EH (cell line): Measurements from ENCODE around the gene GRID2.
A peak's percentile ranks its signal among the peaks of the same experiment; 100 is the strongest.

Experiments
- DNase-seq: peaks from one replicate; pipeline ENCODE4 v3.0.0-alpha.2; 2015; ENCODE audit warnings: low read depth

The GRID2 gene

DNA sequence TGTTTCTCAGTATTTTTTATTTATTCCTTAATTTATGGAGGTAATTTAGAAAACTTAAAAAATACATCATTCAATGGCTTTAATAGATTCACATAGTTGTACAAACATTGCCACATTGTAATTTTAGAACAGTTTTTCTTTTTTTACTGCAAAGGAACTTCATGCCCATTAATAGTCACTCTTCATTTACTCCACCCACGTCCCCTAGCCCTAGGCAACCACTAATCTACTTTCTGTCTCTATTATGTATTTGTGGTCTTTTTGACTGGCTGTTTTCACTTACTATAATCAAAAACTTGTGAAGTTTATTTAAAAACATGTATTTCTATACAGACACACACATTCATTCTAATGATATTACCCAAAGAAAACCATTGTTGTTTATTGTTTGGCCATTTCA lies 664.8 kb downstream of the GRID2 start:
- DNase-seq: no peak

DNA sequence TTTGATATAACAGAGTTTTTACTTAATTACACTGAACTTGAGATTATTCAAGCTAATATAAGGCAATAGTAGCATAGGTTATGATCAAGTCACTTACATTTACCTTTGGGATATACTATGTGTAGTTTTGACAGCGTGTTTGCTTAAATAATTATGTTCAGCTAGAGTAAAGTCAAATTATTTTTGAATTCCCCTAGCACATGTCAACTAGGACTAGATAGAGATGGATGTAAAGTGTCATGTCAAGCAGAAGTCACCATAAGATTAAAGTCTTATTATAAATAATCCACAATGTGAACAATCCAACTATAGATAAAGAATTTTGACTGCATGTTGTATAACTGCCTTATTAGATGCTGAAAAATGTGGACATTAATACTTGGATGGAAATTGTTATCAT lies 665.2 kb downstream of the GRID2 start:
- no peak for DNase-seq

DNA sequence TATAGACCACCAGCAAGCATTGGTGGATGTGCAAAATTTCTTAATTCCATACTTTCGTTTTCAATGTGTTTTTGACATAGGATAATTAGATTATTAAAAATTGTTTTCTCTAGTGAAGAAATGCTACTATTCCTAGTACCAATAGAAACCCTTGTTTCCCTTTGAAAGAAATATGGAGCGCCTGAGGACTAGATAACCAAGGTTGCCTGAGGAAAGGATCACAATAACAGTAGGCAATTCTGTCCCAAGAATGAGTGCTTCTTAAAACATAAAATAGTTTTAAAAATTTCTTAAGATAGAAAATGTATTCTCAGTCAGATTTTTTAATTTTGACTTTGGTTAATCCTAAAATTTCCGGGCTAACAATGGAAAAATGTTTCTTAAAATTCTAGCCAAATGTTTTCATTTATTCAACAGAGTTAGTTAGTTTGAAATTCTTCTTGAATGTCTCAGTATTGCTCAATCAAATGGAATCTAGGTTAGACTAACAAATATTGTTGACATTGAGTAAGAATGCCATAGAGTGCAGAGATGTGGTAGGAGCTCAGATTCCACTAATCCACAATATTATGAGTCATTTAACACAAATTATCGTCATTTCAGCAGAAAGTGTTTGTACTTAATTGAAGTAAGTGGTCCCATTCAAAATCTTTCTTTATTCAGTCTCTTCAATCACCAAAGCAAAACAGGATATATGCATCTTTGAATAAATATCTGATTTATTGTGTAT lies 666.0 kb downstream of the GRID2 start:
- peak; percentile 71 for DNase-seq

GRCh38 chr4:92970996-92971395 lies 667.2 kb downstream of the GRID2 start:
- no peak for DNase-seq

DNA sequence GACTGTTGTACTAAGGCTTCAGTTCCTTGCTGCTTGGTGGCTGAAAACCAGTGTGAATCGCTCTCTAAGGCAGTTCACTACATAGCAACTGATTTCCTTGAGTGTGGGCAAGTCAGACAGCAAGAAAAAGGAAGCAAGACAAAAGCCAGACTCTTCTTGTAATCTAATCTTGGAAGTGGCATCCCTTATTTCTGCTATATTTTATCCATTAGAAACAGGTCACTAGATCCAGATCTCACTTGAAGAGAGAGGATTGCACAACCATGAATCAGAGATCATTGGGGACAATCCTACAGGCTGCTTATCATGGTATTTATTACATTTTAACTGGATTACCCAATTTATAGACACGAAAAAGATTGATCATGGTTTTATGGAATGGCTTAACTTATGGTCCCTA lies 684.5 kb downstream of the GRID2 start:
- no peak for DNase-seq

DNA sequence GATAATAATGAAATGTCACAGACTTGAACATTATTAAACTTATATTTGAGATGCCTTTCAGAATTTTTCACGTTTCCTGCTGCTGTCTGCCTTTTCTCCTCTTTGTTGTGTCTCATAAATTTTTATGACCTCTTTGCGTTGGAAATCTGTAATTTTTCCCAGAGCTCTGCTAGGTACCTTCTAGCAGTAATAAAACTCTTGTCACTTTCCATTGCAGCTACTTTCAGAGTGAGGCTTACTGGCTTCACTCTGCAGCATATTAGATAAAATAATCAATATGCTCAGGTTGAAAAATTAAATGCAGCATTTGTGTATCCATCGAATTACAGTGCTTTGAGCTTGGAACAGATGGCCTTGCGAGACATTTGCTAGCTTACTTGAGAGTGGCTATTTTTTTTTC lies 689.0 kb downstream of the GRID2 start:
- no peak for DNase-seq

GRCh38 chr4:92994727-92995126 lies 691.0 kb downstream of the GRID2 start:
- DNase-seq: no peak

- no peak for DNase-seq
These were observed 692.8 kb downstream of the GRID2 start for GRCh38 chr4:92996533-92996932.

DNA sequence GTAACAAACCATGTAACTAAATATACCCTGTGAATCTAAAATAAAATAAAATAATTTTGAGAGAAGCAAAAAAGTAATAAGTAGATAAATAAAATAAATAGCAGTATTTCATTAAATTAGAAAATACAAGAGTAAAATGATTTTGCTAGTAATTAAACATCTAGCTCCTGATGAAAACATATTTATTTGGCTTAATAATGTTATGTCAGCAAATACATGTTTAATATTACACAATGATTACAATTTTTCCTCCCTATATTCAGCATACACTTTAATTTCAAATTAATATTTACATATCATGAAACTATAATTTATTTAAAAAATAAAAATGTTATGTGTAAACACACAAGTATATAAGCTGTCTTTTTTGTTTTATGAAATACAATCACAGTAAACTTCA lies 697.1 kb downstream of the GRID2 start:
- no peak for DNase-seq

DNA sequence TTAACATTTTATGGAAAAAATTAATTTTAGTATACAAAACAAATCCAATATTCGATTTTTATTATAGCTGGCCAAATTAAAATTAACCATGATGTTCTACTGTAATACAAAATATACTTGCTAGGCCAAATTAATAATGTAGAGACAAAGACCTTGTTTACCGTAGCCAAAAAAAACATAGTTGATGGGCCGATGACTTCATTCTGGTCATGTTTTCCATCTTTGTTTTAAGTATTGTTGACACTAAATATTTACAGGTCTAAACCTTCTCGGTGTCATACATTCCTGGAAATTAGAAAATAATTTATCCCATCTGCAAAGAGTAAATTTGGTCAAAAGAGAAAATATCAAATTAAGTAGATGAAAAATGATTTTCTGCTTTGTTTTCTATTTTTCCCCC lies 698.5 kb downstream of the GRID2 start:
- no peak for DNase-seq

- DNase-seq: no peak
These were observed 712.6 kb downstream of the GRID2 start for GRCh38 chr4:93016350-93016749.

GRCh38 chr4:93018243-93018642 lies 714.5 kb downstream of the GRID2 start:
- no peak for DNase-seq

- no peak for DNase-seq
These were observed 715.0 kb downstream of the GRID2 start for GRCh38 chr4:93018806-93019205.

GRCh38 chr4:93029769-93030168 lies 726.0 kb downstream of the GRID2 start:
- DNase-seq: no peak

- DNase-seq: no peak
These were observed 726.9 kb downstream of the GRID2 start for GRCh38 chr4:93030670-93031069.

DNA sequence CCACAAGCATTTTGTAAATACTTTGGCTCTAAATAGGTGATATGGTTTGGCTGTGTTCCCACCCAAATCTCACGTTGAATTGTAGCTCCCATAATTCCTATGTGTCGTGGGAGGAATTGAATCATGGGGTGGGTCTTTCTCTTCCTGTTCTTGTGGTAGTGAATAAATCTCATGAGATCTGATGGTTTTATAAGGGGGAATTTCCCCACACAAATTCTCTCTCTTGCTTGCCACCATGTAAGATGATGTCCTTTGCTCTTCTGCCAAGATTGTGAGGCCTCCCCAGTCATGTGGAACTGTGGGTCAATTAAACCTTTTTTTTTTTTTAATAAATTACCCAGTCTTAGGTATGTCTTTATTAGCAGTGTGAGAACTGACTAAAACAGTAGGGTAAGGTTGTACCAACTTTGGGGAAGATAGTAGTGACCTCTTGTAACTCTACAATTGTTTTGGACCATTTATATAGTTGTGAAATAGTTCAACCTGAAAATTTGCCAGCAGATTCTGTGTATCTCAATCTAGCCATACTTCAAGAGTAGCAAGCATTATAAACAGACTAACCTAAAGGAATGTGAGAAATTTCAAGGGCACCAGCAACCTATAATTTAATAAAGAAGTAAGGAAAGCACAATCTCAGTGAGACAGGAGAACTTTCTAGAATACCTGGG lies 727.8 kb downstream of the GRID2 start:
- DNase-seq: no peak

- no peak for DNase-seq
These were observed 739.0 kb downstream of the GRID2 start for GRCh38 chr4:93042746-93043145.

DNA sequence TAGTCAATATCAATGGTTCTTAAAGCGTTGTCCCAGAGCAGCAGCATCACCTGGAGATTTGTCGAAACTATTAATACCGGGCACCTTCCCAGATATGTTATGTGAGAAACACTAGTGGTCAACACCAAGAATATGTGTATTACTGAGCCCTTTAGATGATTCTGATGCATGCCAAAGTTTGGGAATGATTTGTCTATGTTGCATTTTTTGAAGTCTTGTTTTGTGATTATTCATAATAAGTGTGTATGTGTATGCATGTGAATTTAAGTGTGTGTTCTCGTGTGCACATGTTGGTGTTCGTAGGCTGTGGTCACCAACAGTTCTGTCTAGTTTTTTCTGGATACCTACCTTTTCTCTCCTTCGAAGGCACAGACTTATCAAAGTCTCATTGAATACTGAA lies 749.4 kb downstream of the GRID2 start:
- no peak for DNase-seq

- DNase-seq: no peak
These were observed 758.1 kb downstream of the GRID2 start for GRCh38 chr4:93061826-93062225.

- no peak for DNase-seq
These were observed 759.6 kb downstream of the GRID2 start for GRCh38 chr4:93063325-93063724.

- DNase-seq: no peak
These were observed 762.0 kb downstream of the GRID2 start for GRCh38 chr4:93065790-93066189.

DNA sequence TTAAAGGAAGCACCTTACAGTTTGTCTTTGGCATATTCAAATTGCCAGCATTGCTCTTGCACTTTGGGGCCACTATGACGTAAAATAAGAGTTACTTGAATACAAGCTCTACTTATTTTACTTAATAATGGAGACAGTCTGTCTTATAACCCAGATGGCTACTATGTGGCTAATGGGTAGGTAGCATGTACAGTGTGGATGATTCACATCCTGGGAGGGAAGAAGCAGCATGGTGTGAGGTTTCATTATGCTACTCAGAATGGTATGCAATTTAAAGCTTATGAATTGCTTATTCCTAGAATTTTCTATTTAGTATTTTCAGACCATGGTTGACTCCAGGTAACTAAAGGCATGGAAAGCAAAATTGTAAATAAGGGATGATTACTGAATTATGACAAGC lies 763.0 kb downstream of the GRID2 start:
- DNase-seq: no peak

GRCh38 chr4:93072292-93072691 lies 768.5 kb downstream of the GRID2 start:
- DNase-seq: no peak

DNA sequence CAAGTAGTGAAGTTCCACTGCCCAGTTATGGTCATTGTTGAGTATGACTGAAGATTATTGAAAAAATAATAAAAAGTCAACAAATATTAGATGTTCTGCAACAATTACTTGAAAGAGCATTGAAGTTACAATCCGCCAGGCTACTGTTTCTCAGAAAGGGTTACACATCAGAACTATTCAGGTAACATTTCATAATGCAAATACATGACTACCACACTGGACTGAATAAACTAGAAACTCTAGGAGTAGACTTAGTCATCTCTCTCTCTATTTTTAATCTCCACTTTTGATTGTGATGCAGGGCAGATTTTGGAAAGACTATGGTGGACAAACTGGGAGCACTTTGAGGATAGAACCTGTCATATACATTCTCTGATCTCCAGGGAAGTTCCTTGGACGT lies 776.5 kb downstream of the GRID2 start:
- DNase-seq: no peak
